ENCODE measurements around the gene EARS2. TPM values are rescaled to one million over a fixed set of nuclear protein-coding genes. Genes with fewer than 3 reads are reported as not detected.
A peak's percentile ranks its signal among the peaks of the same experiment; 100 is the strongest.

EARS2 gene
- total RNA-seq, 4 donors from 2014 or later, result 13.8 to 37.4 (median 28.0) TPM

DNA sequence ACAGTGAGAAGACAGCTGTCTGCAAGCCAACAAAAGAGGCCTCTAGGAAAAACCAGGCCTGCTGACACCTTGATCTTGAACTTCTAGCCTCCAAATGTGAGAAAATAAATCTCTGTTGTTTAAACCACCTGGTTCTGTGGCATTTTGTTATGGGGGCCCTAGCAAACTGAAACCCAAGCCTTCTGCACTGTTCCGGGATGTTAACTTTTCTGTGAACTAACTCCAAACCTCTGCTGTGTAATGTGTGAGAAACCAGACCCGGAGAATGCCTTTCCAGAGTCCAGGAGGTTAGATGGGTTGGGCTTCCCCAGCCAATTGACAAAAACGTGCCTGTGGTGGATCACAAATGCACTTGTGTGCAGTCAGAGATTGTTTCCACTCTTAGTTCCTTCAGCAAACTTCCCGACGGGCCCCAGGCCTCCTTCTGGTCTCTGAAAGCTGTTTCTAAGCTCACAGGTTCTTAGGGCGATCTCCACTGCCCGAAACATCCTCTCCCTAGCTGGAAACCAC is 33.2 kb downstream of the EARS2 start:
- TF ChIP-seq POLR2A (IDR thresholded peaks at IDR 0.05), result no peak
- TF ChIP-seq, protein P1, sequence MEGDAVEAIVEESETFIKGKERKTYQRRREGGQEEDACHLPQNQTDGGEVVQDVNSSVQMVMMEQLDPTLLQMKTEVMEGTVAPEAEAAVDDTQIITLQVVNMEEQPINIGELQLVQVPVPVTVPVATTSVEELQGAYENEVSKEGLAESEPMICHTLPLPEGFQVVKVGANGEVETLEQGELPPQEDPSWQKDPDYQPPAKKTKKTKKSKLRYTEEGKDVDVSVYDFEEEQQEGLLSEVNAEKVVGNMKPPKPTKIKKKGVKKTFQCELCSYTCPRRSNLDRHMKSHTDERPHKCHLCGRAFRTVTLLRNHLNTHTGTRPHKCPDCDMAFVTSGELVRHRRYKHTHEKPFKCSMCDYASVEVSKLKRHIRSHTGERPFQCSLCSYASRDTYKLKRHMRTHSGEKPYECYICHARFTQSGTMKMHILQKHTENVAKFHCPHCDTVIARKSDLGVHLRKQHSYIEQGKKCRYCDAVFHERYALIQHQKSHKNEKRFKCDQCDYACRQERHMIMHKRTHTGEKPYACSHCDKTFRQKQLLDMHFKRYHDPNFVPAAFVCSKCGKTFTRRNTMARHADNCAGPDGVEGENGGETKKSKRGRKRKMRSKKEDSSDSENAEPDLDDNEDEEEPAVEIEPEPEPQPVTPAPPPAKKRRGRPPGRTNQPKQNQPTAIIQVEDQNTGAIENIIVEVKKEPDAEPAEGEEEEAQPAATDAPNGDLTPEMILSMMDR (IDR thresholded peaks at IDR 0.05), result no peak

DNA sequence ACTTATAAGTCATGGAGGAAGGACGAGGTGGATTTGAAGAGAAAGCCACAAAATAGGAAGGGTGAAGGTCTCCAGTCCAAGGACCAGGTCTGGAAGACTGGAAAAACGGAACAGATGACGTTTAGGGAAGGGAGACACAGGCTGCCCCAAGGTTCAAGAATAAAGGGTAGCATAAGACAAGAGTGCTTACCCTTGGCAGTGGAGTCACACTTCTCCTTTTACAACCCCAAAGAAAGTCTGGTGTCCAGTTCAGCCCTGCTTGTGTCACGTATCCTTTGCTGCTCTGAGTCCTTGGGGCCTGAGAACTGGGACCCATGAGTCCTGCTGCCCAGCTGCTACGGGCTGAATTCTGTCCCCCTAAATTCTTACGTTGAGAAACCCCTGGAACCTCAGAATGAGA is 33.8 kb downstream of the EARS2 start:
- H3K4me3 ChIP-seq, result no peak overlapping the region
- H3K27me3 ChIP-seq, result no peaks in the 10 kb centered on the region
- DNase-seq, result no peak
- no peak overlapping the region for H3K27ac ChIP-seq
- H3K4me1 ChIP-seq, result no peaks in the 10 kb centered on the region
- H3K9me3 ChIP-seq, result no peaks in the 10 kb centered on the region
- TF ChIP-seq POLR2A (IDR thresholded peaks at IDR 0.05), result no peak
- TF ChIP-seq, protein P1 (IDR thresholded peaks at IDR 0.05), result no peak
- peaks cover 0 to 44% (median 0%) of the 10 kb centered on the region in 3 donors for H3K36me3 ChIP-seq

More for the DNA sequence above, 33.2 kb downstream of the EARS2 start:
- no peak overlapping the region for H3K4me3 ChIP-seq
- peaks cover 0 to 50% (median 0%) of the 10 kb centered on the region in 3 donors for H3K36me3 ChIP-seq
- no peaks in the 10 kb centered on the region for H3K4me1 ChIP-seq
- no peaks in the 10 kb centered on the region for H3K27me3 ChIP-seq
- H3K27ac ChIP-seq, result peak overlapping the region in 1 of 4 donors; percentile 30
- no peaks in the 10 kb centered on the region for H3K9me3 ChIP-seq
- no peak for DNase-seq

DNA sequence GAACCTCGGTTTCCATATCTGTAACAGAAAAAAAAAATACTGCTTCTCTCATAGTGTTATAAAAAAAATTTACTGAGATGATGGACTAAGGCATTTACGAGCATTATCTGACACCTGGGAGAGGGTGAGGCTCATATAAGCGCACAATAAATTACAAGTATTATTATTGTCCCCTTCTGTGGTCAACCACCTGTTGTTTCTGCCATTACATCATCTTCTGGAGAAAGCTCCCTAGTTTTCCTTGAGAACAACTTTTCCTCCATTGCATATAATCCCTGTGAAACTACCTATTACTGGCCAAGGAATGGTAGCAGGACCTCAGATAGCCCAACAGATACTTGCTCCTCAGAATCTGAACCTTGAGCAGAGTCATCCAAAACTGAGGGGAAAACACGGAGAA is 35.2 kb downstream of the EARS2 start:
- Histone ChIP-seq H3K4me1 (no peaks in the 10 kb centered on the region), H3K4me3 (no peak overlapping the region), H3K9me3 (no peaks in the 10 kb centered on the region), H3K27me3 (no peaks in the 10 kb centered on the region), H3K27ac (no peak overlapping the region), H3K36me3 (peaks cover 0 to 39% (median 0%) of the 10 kb centered on the region in 3 donors)
- DNase-seq, result no peak
- no peak for TF ChIP-seq POLR2A (IDR thresholded peaks at IDR 0.05)
- TF ChIP-seq, protein P1 (IDR thresholded peaks at IDR 0.05), result no peak

DNA sequence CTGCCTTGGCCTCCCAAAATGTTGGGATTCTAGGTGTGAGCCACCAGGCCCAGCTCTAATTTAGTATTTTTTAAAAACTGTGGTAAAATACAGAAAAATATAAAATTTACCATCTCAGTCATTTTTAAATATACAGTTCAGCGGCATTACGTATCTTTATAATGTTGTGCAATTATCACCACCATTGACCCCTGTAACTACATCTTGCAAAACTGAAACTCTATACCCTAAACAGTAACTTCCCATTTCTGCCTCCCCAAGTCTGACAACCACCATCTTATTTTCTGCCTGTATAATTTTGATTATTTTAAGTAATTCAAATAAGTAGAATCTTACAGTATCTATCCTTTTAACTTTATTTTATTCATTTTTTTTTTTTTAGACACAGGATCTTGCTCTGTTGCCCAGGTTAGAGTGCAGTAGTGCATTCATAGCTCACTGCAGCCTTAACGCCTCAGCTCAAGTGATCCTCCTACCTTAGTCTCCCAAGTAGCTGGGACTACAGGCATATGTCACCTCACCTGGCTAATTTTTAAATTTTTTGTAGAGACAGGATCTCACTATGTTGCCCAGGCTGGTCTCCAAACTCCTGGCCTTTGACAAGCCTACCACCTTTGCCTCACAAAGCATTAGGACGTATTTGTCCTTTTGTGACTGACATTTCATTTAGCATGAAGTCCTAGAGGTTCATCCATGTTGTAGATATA is 36.0 kb downstream of the EARS2 start:
- H3K9me3 ChIP-seq, result no peaks in the 10 kb centered on the region
- H3K4me3 ChIP-seq, result no peak overlapping the region
- peak overlapping the region in 1 of 4 donors; percentile 55 for H3K27ac ChIP-seq
- H3K4me1 ChIP-seq, result no peaks in the 10 kb centered on the region
- no peaks in the 10 kb centered on the region for H3K27me3 ChIP-seq
- peaks cover 0 to 32% (median 0%) of the 10 kb centered on the region in 3 donors for H3K36me3 ChIP-seq
- DNase-seq, result no peak
- no peak for TF ChIP-seq POLR2A (IDR thresholded peaks at IDR 0.05)
- TF ChIP-seq, protein P1 (IDR thresholded peaks at IDR 0.05), result no peak

DNA sequence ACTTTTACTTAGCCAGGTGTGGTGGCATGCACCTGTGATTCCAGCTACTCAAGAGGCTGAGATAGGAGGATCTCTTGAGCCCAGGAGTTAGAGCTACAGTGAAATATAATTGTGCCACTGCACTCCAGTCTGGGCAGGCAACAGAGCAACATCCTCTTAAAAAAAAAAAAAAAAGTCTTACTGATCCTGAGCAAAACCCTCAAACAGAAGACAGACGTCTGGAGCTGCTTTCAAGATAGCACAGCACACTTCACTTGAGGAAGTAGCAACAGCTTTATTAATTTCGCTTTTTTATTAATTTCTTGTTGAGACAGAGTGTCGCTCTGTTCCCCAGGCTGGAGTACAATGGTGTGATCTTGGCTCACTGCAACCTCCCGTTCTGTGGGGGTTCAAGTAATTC is 36.6 kb downstream of the EARS2 start:
- TF ChIP-seq POLR2A (IDR thresholded peaks at IDR 0.05), result no peak
- TF ChIP-seq, protein P1 (IDR thresholded peaks at IDR 0.05), result no peak
- Histone ChIP-seq H3K9me3 (no peaks in the 10 kb centered on the region), H3K4me3 (no peak overlapping the region), H3K27ac (peak overlapping the region in 1 of 4 donors; percentile 55), H3K27me3 (no peaks in the 10 kb centered on the region), H3K4me1 (no peaks in the 10 kb centered on the region), H3K36me3 (peaks cover 0 to 32% (median 0%) of the 10 kb centered on the region in 3 donors)
- no peak for DNase-seq
